Smooth muscle cell (in vitro differentiated cells): Measurements from ENCODE around the gene PLOD2. TPM values are rescaled to one million over a fixed set of nuclear protein-coding genes. Genes with fewer than 3 reads are reported as not detected.

Experiments
- DNase-seq: peaks from one replicate; lab custom pipeline; 2025; ENCODE audit not compliant: unreplicated experiment; lab: John Stamatoyannopoulos, UW
- H2AFZ ChIP-seq: fragments of 200-600 bp; sonication (generic); 2 replicates; pipeline ENCODE4 v1.6.0; 2016; ENCODE audit warnings: antibody characterized with exemption, low read depth, mild to moderate bottlenecking
- H3F3A ChIP-seq: fragments of 200-600 bp; sonication (generic); 2 replicates; pipeline ENCODE4 v1.6.0; 2017; ENCODE audit warnings: antibody characterized with exemption, low read depth
- H3K27ac ChIP-seq: fragments of 200-600 bp; sonication (generic); 2 replicates; pipeline ENCODE4 v1.5.1; 2016; ENCODE audit warnings: low read depth, mild to moderate bottlenecking
- H3K27me3 ChIP-seq: fragments of 200-600 bp; sonication (generic); 2 replicates; pipeline ENCODE4 v1.6.1; 2016; ENCODE audit warnings: low read depth, mild to moderate bottlenecking
- H3K36me3 ChIP-seq: fragments of 200-600 bp; sonication (generic); 2 replicates; pipeline ENCODE4 v1.5.1; 2016; ENCODE audit warnings: low read depth
- H3K4me1 ChIP-seq: fragments of 200-600 bp; sonication (generic); 2 replicates; pipeline ENCODE4 v1.5.1; 2016; ENCODE audit warnings: low read depth
- H3K4me2 ChIP-seq: fragments of 200-600 bp; sonication (generic); 2 replicates; pipeline ENCODE4 v1.6.0; 2016; ENCODE audit warnings: mild to moderate bottlenecking
- H3K4me3 ChIP-seq: fragments of 200-600 bp; sonication (generic); 2 replicates; pipeline ENCODE4 v1.5.1; 2016; ENCODE audit warnings: mild to moderate bottlenecking
- H3K79me2 ChIP-seq: fragments of 200-600 bp; sonication (generic); 2 replicates; pipeline ENCODE4 v1.6.0; 2016; ENCODE audit warnings: low read depth, mild to moderate bottlenecking
- H3K9ac ChIP-seq: fragments of 200-600 bp; sonication (generic); 2 replicates; pipeline ENCODE4 v1.6.0; 2016; ENCODE audit warnings: low read depth
- H3K9me3 ChIP-seq: fragments of 200-600 bp; sonication (generic); replicated peaks from 2 replicates; pipeline ENCODE4 v1.5.1; 2016; ENCODE audit warnings: low read depth
- H4K20me1 ChIP-seq: fragments of 200-600 bp; sonication (generic); 2 replicates; pipeline ENCODE4 v1.6.0; 2016; ENCODE audit warnings: low read depth
- CTCF ChIP-seq: fragments of 200-600 bp; sonication (generic); IDR thresholded peaks from 2 replicates; pipeline ENCODE4 v1.5.1; 2017; ENCODE audit warnings: borderline replicate concordance, mild to moderate bottlenecking, antibody characterized with exemption; ENCODE audit not compliant: insufficient read depth, poor library complexity, severe bottlenecking
- WGBS: methylation state at CpG from one replicate; pipeline ENCODE4 v1.1.7; 2016; ENCODE audit warnings: low lambda C conversion rate; 5-methylcytosine and 5-hydroxymethylcytosine counted together
- polyA plus RNA-seq: library from polyadenylated mRNA; unstranded; fragments of >200 nt; fragmentation: Nextera tagmentation; extraction: Ambion mirVana; gene quantifications from 2 replicates; pipeline ENCODE4 v1.2.1, GENCODE V29; 2016
- total RNA-seq: library from RNA; depleted of rRNA; stranded (reverse); fragments of >200 nt; gene quantifications from 2 replicates; pipeline ENCODE4 v1.2.3, GENCODE V29; 2014

Gene PLOD2
- total and polyA plus RNA-seq, 2 experiments from 2014 or later, result 372 to 658 TPM

DNA sequence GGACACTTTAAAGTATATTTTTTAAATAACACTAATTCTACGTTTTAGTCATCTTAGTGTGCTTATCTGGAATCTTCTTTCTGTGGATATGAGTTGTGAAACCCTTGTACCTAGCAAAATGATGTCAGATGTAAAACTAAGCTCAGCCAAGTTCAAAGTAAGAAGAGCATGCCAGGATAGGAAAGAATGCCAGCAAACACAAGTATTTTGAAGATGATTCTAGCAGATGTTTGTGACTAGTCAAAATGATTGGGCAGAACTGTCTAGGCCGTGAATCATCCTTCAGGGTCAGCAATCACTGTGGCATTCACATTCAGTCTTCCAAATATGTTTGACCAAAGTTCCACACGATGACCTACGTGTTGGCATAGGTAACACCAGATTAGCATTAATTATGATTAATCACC, 5.4 kb upstream of the PLOD2 start:
- H3K4me2 ChIP-seq, result peak overlapping the region; percentile 82
- DNase-seq, result no peak
- H2AFZ ChIP-seq, result peak overlapping the region; percentile 20
- peak overlapping the region; percentile 96 for H3K27ac ChIP-seq
- WGBS, result 7% methylated on average over 4 of the region's 4 CpGs
- H3K9me3 ChIP-seq, result no peaks in the 10 kb centered on the region
- peaks cover 27% of the 10 kb centered on the region for H3F3A ChIP-seq
- no peaks in the 10 kb centered on the region for H3K27me3 ChIP-seq
- no peaks in the 10 kb centered on the region for H4K20me1 ChIP-seq
- peaks cover 6% of the 10 kb centered on the region for H3K4me1 ChIP-seq
- peak overlapping the region; percentile 72 for H3K9ac ChIP-seq
- H3K79me2 ChIP-seq, result peaks cover 12% of the 10 kb centered on the region
- no peak for TF ChIP-seq CTCF
- H3K36me3 ChIP-seq, result no peaks in the 10 kb centered on the region
- no peak overlapping the region for H3K4me3 ChIP-seq

DNA sequence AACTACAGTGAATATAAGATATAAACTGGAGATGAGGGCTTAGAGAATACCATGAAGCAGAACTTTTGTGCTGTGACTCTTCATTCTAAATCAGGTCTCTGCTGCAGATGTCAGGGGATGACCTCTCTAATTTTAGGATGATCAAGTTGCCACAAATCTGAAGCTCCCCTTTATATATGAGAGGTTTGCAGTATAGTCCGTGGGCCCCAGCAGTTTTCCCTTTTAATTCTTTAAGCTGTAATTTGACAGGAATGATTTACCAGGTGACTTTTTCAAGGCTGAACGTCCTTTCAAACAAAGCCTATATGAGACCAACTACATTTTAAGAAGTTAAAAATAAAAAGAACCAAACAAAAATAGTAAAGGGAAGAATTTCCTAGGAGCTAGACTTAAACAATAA, 4.9 kb upstream of the PLOD2 start:
- H3K4me2 ChIP-seq, result peak overlapping the region; percentile 82
- no peaks in the 10 kb centered on the region for H3K27me3 ChIP-seq
- H3K36me3 ChIP-seq, result no peaks in the 10 kb centered on the region
- no peak for DNase-seq
- WGBS, result 41% methylated on average over 2 of the region's 2 CpGs
- no peaks in the 10 kb centered on the region for H4K20me1 ChIP-seq
- peak overlapping the region; percentile 69 for H3K9ac ChIP-seq
- H3F3A ChIP-seq, result peaks cover 27% of the 10 kb centered on the region
- no peak overlapping the region for H3K4me3 ChIP-seq
- TF ChIP-seq CTCF, result no peak
- no peak overlapping the region for H2AFZ ChIP-seq
- H3K9me3 ChIP-seq, result no peaks in the 10 kb centered on the region
- H3K27ac ChIP-seq, result peak overlapping the region; percentile 96
- H3K4me1 ChIP-seq, result peaks cover 6% of the 10 kb centered on the region
- peaks cover 15% of the 10 kb centered on the region for H3K79me2 ChIP-seq

DNA sequence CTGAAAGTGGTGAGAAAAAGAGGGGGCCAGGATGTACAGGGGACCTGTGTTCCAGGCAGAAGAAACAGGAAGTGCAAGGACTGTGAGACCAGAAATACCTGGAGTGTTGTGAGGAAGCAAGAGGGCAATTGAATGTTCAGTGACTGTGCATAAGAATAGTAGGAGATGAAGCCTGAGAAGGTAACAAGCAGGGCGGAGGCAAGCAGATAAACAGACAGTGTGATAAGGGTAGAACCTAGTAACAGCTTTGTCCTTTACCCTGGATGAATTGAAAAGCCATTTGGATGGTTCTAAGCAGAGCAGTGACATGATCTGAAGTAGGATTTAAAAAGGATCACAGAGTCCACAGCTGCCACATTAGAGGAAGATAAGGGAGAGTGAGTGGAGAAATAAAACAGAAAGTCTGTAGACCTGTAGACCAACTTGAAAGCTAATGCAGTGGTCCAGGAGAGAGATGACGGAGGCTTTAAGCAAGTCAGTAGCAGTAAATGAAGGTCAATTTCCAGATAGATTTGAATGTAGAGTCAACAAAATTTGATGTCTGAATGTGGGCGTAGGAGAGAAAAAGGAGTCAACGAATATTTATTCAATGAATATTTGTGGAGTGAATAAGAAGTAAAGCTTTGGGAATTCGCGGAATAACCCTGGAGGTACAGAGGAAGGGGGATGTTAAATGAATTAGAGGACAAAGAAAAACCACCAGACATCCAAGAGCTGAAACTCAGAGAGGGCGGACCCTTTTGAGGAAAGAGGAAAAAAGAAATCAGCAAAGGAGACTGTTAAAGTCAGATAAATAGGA, 4.2 kb upstream of the PLOD2 start:
- peaks cover 6% of the 10 kb centered on the region for H3K4me1 ChIP-seq

More for the DNA sequence above, 4.2 kb upstream of the PLOD2 start:
- peaks cover 22% of the 10 kb centered on the region for H3K79me2 ChIP-seq
- H3K36me3 ChIP-seq, result no peaks in the 10 kb centered on the region
- TF ChIP-seq CTCF, result no peak
- H3K4me3 ChIP-seq, result no peak overlapping the region
- 27% methylated on average over 7 of the region's 7 CpGs for WGBS
- H3K4me2 ChIP-seq, result peak overlapping the region; percentile 82
- no peak overlapping the region for H2AFZ ChIP-seq
- H3K27me3 ChIP-seq, result no peaks in the 10 kb centered on the region
- H3F3A ChIP-seq, result peaks cover 32% of the 10 kb centered on the region
- peak overlapping the region; percentile 69 for H3K9ac ChIP-seq
- no peaks in the 10 kb centered on the region for H3K9me3 ChIP-seq
- H4K20me1 ChIP-seq, result peaks cover 7% of the 10 kb centered on the region
- DNase-seq, result no peak
- H3K27ac ChIP-seq, result peak overlapping the region; percentile 96
